ENCODE measurements around the gene HACE1.

DNA sequence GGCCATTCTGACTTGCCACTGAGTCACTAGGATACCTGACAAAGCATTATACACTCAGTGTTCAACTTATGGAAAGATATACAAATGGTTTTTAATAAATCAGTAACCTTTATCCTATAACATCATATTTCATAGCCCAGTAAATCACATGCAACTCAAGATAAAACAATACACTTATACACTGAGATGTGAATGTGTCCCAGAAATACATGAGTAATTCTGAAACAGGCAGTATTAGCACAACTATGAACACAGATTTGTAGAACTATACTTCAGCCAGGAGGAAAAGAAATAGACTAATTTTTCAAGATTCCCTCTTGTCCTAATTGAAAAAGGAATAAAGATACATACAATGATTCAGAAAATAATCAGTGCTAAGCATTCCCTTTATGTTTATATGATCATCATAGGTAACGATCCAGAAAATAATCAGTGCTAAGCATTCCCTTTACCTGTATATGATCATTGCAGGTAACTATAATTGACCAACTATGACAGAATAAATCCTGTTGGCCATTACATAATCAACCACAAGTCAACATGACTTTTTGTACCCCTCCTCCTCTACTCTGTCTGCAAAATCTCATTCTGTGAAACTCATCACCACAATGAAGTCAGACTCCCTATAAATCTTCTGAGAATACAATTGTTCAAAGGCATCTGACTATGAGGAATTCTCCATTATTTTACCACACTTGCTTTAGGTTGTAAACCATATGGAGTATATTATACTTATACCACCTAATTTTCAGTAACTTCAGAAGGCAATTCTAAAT is 30.3 kb downstream of the HACE1 start:
- TF ChIP-seq POLR2AphosphoS5 (IDR thresholded peaks at IDR 0.05) (no peak), POLR2A (IDR thresholded peaks at IDR 0.05) (no peak)

Measured in gastroesophageal sphincter (tissue), 2 donors.